ENCODE measurements around the gene FAM50B.

The FAM50B gene

DNA sequence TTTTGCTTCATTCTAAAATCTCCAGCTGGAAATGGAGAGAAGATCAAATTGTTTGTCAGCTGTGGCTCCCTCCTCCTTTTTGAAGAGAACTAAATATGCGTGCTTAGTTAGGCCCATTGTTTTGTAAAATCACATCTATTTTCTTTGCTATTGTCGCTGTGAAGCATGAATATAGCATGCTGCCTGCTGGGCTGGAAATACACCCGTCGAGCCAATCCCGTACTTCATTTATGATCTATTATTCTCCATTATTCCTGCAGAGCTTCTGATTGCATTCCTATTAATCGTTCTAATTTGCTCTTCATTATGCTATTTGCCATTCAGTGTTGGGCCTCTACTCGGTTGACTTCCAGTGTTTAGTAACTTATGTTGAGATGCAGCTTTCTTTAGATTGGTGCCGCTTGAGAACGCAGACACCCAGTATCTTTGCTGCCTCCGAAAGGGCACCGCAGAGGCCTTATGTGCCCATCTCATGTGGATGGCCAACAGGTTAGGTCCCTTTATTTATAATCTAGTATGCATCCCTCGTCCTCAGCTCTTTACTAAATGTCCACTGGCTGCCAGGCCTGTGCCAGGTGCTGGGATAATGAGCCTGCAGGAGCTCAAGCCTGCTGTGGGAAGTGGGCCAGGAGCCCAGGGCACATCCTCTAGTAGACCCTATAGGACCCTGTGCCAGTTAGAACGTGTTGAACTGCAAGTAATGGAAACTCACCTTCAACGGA is 45.6 kb downstream of the FAM50B start:
- Histone ChIP-seq H3K4me1 (ENCODE audit: control insufficient read depth, insufficient read depth, low read length) (peaks cover 6% of the 10 kb centered on the region), H3K27me3 (ENCODE audit: control insufficient read depth, insufficient read depth, low read length) (no peaks in the 10 kb centered on the region), H3K9me3 (ENCODE audit: control insufficient read depth, insufficient read depth, low read length) (no peaks in the 10 kb centered on the region), H3K4me3 (ENCODE audit: low read length) (no peak overlapping the region), H3K36me3 (ENCODE audit: control insufficient read depth, insufficient read depth, low read length) (no peaks in the 10 kb centered on the region), H3K27ac (ENCODE audit: low read length) (no peak overlapping the region)
- no peak for DNase-seq (ENCODE audit: low read depth, low spot score)
- no CpG with 5 or more reads among the region's 14 CpGs for WGBS (ENCODE audit: insufficient coverage, insufficient read length)

GRCh38 chr6:3895312-3895653 is 46.1 kb downstream of the FAM50B start:
- no peak overlapping the region for H3K27ac ChIP-seq (ENCODE audit: low read length)
- H3K4me3 ChIP-seq (ENCODE audit: low read length): no peak overlapping the region
- DNase-seq (ENCODE audit: low read depth, low spot score): no peak
- H3K36me3 ChIP-seq (ENCODE audit: control insufficient read depth, insufficient read depth, low read length): no peaks in the 10 kb centered on the region
- H3K27me3 ChIP-seq (ENCODE audit: control insufficient read depth, insufficient read depth, low read length): no peaks in the 10 kb centered on the region
- peaks cover 6% of the 10 kb centered on the region for H3K4me1 ChIP-seq (ENCODE audit: control insufficient read depth, insufficient read depth, low read length)
- no CpG with 5 or more reads among the region's 6 CpGs for WGBS (ENCODE audit: insufficient coverage, insufficient read length)
- no peaks in the 10 kb centered on the region for H3K9me3 ChIP-seq (ENCODE audit: control insufficient read depth, insufficient read depth, low read length)

DNA sequence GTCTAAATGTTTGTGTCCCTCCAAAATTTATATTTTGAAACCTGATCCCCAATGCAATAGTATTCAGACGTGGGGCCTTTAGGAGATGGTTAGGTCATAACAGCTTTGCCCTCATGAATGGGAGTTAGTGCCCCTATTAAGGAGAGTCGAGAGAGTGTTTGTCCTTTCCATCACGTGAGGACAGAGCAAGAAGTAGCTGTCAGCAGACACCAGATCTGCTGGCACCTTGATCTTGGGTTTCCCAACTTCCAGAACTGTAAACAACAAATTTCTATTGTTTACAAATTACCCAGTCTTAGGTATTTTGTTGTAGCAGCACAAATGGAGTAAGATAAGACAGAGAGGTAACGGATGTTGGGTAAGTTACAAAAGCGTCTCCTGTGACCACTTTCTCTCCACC is 46.6 kb downstream of the FAM50B start:
- Histone ChIP-seq H3K9me3 (ENCODE audit: control insufficient read depth, insufficient read depth, low read length) (no peaks in the 10 kb centered on the region), H3K4me1 (ENCODE audit: control insufficient read depth, insufficient read depth, low read length) (peaks cover 6% of the 10 kb centered on the region), H3K36me3 (ENCODE audit: control insufficient read depth, insufficient read depth, low read length) (no peaks in the 10 kb centered on the region), H3K4me3 (ENCODE audit: low read length) (no peak overlapping the region), H3K27me3 (ENCODE audit: control insufficient read depth, insufficient read depth, low read length) (no peaks in the 10 kb centered on the region), H3K27ac (ENCODE audit: low read length) (no peak overlapping the region)
- no CpG with 5 or more reads among the region's 5 CpGs for WGBS (ENCODE audit: insufficient coverage, insufficient read length)
- DNase-seq (ENCODE audit: low read depth, low spot score): no peak

- Histone ChIP-seq H3K4me3 (ENCODE audit: low read length) (no peak overlapping the region), H3K4me1 (ENCODE audit: control insufficient read depth, insufficient read depth, low read length) (peaks cover 6% of the 10 kb centered on the region), H3K36me3 (ENCODE audit: control insufficient read depth, insufficient read depth, low read length) (no peaks in the 10 kb centered on the region), H3K27ac (ENCODE audit: low read length) (no peak overlapping the region), H3K27me3 (ENCODE audit: control insufficient read depth, insufficient read depth, low read length) (no peaks in the 10 kb centered on the region), H3K9me3 (ENCODE audit: control insufficient read depth, insufficient read depth, low read length) (no peaks in the 10 kb centered on the region)
- no peak for DNase-seq (ENCODE audit: low read depth, low spot score)
- WGBS (ENCODE audit: insufficient coverage, insufficient read length): no CpG with 5 or more reads among the region's 14 CpGs
These were observed 49.3 kb downstream of the FAM50B start for GRCh38 chr6:3898265-3898994.

DNA sequence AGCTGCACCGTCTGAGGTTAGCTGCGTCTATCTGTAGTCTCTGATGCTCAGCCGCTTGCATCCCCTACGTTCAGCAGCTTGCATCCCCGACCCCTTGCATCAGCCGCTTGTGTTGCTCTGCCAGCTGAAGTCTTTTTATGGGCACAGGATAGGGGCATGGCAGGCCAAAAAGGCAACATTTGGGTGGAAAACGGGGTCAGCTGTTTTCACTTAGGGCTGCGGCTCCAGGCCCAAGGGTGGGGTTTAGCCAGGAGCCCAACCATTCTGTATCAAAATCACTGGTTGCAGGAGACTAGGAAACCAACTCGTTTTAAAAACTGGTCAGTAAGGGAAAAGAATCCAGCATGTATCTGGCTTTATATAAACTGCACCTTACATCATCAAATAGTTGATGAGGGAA is 49.9 kb downstream of the FAM50B start:
- H3K9me3 ChIP-seq (ENCODE audit: control insufficient read depth, insufficient read depth, low read length): no peaks in the 10 kb centered on the region

DNA sequence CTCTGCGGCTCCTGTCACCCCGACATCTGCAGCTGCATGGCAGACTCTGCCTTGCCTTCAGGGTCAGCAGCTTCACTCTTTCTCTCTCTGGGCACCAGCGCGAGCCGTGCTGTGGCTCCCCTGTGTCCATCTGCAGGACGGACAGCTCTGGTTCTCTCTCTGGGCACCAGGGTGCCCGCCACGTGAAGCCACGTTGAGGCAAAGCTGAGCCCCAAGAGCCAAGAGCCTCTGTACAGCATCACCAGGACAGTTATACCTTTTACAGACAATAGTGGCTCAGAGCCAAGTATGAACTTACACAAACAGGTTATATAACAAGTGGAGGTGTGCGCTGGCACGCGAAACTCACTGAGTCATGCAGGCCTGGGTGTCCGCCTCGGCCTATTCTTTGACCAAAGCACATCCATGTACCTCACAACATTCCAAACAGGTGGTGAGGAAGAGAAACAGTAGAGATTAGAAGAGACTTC is 50.8 kb downstream of the FAM50B start:
- Histone ChIP-seq H3K36me3 (ENCODE audit: control insufficient read depth, insufficient read depth, low read length) (no peaks in the 10 kb centered on the region), H3K27me3 (ENCODE audit: control insufficient read depth, insufficient read depth, low read length) (no peaks in the 10 kb centered on the region), H3K9me3 (ENCODE audit: control insufficient read depth, insufficient read depth, low read length) (no peaks in the 10 kb centered on the region), H3K4me1 (ENCODE audit: control insufficient read depth, insufficient read depth, low read length) (peaks cover 5% of the 10 kb centered on the region), H3K4me3 (ENCODE audit: low read length) (no peak overlapping the region), H3K27ac (ENCODE audit: low read length) (no peak overlapping the region)
- WGBS (ENCODE audit: insufficient coverage, insufficient read length): no CpG with 5 or more reads among the region's 14 CpGs
- DNase-seq (ENCODE audit: low read depth, low spot score): no peak

More for the DNA sequence above, 49.9 kb downstream of the FAM50B start:
- no peak overlapping the region for H3K4me3 ChIP-seq (ENCODE audit: low read length)
- H3K4me1 ChIP-seq (ENCODE audit: control insufficient read depth, insufficient read depth, low read length): peaks cover 6% of the 10 kb centered on the region
- no CpG with 5 or more reads among the region's 9 CpGs for WGBS (ENCODE audit: insufficient coverage, insufficient read length)
- no peaks in the 10 kb centered on the region for H3K27me3 ChIP-seq (ENCODE audit: control insufficient read depth, insufficient read depth, low read length)
- H3K27ac ChIP-seq (ENCODE audit: low read length): no peak overlapping the region
- no peak for DNase-seq (ENCODE audit: low read depth, low spot score)
- H3K36me3 ChIP-seq (ENCODE audit: control insufficient read depth, insufficient read depth, low read length): no peaks in the 10 kb centered on the region

Measured in iPS DF 6.9 (cell line).